AG08396 (cell line): ENCODE results near the gene PIK3AP1.
A peak's percentile ranks its signal among the peaks of the same experiment; 100 is the strongest.

Experiments used
- DNase-seq: peaks from one replicate; pipeline ENCODE4 v3.0.0; 2012; ENCODE audit warnings: low spot score, mixed read lengths

Gene PIK3AP1

GRCh38 chr10:96642973-96643372, 77.3 kb downstream of the PIK3AP1 start:
- DNase-seq = peak; percentile 32

GRCh38 chr10:96642530-96642929, 77.8 kb downstream of the PIK3AP1 start:
- no peak for DNase-seq

- no peak for DNase-seq
These were observed 78.7 kb downstream of the PIK3AP1 start for GRCh38 chr10:96641396-96642295.

GRCh38 chr10:96639899-96640298, 80.4 kb downstream of the PIK3AP1 start:
- no peak for DNase-seq

GRCh38 chr10:96638696-96639095, 81.6 kb downstream of the PIK3AP1 start:
- no peak for DNase-seq

- no peak for DNase-seq
These were observed 82.2 kb downstream of the PIK3AP1 start for GRCh38 chr10:96638120-96638519.

- DNase-seq = no peak
These were observed 82.6 kb downstream of the PIK3AP1 start for GRCh38 chr10:96637709-96638108.

GRCh38 chr10:96636551-96636950, 83.8 kb downstream of the PIK3AP1 start:
- DNase-seq = no peak

- DNase-seq = no peak
These were observed 87.2 kb downstream of the PIK3AP1 start for GRCh38 chr10:96632974-96633710.

GRCh38 chr10:96627292-96627691, 93.0 kb downstream of the PIK3AP1 start:
- no peak for DNase-seq

- no peak for DNase-seq
These were observed 93.5 kb downstream of the PIK3AP1 start for GRCh38 chr10:96626795-96627194.

GRCh38 chr10:96625173-96625572, 95.1 kb downstream of the PIK3AP1 start:
- no peak for DNase-seq

- DNase-seq = no peak
These were observed 98.1 kb downstream of the PIK3AP1 start for GRCh38 chr10:96622013-96622787.

GRCh38 chr10:96619796-96620773, 100.2 kb downstream of the PIK3AP1 start:
- no peak for DNase-seq

GRCh38 chr10:96619120-96619519, 101.2 kb downstream of the PIK3AP1 start:
- DNase-seq = no peak

GRCh38 chr10:96618653-96619052, 101.7 kb downstream of the PIK3AP1 start:
- peak; percentile 38 for DNase-seq

GRCh38 chr10:96616961-96617360, 103.4 kb downstream of the PIK3AP1 start:
- DNase-seq = no peak

GRCh38 chr10:96614515-96614914, 105.8 kb downstream of the PIK3AP1 start:
- peak; percentile 57 for DNase-seq

GRCh38 chr10:96613576-96613975, 106.7 kb downstream of the PIK3AP1 start:
- no peak for DNase-seq

GRCh38 chr10:96612055-96612830, 108.1 kb downstream of the PIK3AP1 start:
- no peak for DNase-seq
